ENCODE results near the gene TRIM42.

The TRIM42 gene

GRCh38 chr3:140677764-140678163, at the start of gene TRIM42:
Gene TRIM42 (plus strand): TSS chr3:140678064. CDS start chr3:140678230, 166 bp downstream.
- no peak within 1 kb of the TSS for H3K4me3 ChIP-seq (ENCODE audit: low read length)
- DNase-seq (ENCODE audit: low read depth) = no peak
- TF ChIP-seq, protein P1, sequence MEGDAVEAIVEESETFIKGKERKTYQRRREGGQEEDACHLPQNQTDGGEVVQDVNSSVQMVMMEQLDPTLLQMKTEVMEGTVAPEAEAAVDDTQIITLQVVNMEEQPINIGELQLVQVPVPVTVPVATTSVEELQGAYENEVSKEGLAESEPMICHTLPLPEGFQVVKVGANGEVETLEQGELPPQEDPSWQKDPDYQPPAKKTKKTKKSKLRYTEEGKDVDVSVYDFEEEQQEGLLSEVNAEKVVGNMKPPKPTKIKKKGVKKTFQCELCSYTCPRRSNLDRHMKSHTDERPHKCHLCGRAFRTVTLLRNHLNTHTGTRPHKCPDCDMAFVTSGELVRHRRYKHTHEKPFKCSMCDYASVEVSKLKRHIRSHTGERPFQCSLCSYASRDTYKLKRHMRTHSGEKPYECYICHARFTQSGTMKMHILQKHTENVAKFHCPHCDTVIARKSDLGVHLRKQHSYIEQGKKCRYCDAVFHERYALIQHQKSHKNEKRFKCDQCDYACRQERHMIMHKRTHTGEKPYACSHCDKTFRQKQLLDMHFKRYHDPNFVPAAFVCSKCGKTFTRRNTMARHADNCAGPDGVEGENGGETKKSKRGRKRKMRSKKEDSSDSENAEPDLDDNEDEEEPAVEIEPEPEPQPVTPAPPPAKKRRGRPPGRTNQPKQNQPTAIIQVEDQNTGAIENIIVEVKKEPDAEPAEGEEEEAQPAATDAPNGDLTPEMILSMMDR (conservative IDR thresholded peaks at IDR 0.05; ENCODE audit: low read length) = no peak

DNA sequence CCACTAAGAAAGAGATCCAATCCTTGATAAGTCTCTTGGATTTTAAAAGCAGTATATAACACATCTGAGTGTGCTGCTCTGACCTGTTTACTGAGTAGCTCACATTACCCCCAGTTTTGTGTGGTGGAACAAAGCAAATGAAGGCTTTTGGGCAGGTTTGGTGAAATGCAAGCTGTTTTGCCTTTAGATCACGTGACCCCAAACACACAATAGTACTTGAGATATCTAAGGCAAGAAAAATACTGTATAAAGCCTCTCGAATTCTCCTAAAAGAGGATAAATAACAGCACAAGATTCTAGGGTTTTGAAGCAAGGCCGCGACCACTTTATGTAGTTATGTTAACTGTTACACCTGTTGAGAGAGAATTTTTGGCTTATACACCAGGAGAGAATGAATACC, 49.3 kb upstream of the TRIM42 start:
- TF ChIP-seq, protein P1 (conservative IDR thresholded peaks at IDR 0.05; ENCODE audit: low read length) = no peak
- no peak for DNase-seq (ENCODE audit: low read depth)
- no peak overlapping the region for H3K4me3 ChIP-seq (ENCODE audit: low read length)

- H3K4me3 ChIP-seq (ENCODE audit: low read length) = no peak overlapping the region
- TF ChIP-seq, protein P1 (conservative IDR thresholded peaks at IDR 0.05; ENCODE audit: low read length) = no peak
- DNase-seq (ENCODE audit: low read depth) = peak; percentile 92
Observed at GRCh38 chr3:140629357-140630137, 48.3 kb upstream of the TRIM42 start.

DNA sequence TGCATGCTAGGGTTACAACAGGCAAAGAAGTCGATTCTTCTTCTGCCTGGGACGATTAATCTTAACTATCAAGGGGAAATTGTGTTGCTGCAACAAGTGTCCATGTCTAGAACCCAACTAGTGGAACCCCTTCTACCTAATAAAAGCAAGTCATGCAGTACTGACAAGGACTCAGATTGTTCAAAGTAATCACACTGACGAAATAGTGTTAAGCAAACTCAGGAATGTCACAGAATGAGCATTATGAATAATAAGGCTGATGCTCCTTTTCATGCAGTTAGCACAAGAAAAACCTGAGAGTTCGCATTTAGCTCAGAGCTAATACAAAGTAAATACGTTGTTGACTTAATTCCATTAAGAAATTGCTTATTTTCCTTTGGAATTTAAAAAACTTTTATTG, 47.5 kb upstream of the TRIM42 start:
- H3K4me3 ChIP-seq (ENCODE audit: low read length) = no peak overlapping the region
- peak; percentile 13 for DNase-seq (ENCODE audit: low read depth)
- TF ChIP-seq, protein P1 (conservative IDR thresholded peaks at IDR 0.05; ENCODE audit: low read length) = no peak

DNA sequence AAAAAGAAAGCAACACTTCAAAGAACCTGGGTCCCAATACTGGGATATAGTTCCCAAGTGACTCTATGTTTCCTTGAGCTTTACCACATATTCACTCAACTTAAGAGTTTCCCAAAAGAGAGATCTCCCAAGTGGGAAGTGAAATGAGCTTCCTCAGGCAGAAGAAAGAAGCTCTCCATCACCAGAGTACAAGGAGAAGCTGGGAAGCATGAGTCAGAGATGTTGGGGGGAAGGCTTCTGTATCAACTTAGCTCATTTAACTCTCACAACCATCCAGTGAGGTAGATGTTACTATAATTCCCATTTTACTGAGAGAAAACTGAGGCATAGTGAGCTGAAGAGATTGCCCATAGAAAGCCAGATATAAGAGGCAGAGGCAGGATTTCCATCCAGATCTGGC, 47.0 kb upstream of the TRIM42 start:
- peak; percentile 3 for DNase-seq (ENCODE audit: low read depth)
- no peak overlapping the region for H3K4me3 ChIP-seq (ENCODE audit: low read length)
- TF ChIP-seq, protein P1 (conservative IDR thresholded peaks at IDR 0.05; ENCODE audit: low read length) = no peak

- no peak overlapping the region for H3K4me3 ChIP-seq (ENCODE audit: low read length)
- TF ChIP-seq, protein P1 (conservative IDR thresholded peaks at IDR 0.05; ENCODE audit: low read length) = no peak
- no peak for DNase-seq (ENCODE audit: low read depth)
Observed at GRCh38 chr3:140635276-140635675, 42.6 kb upstream of the TRIM42 start.
